Right cardiac atrium (tissue), 5 donors: ENCODE data around the gene PRKAB1. TPM values are rescaled to one million over a fixed set of nuclear protein-coding genes. Genes with fewer than 3 reads are reported as not detected.

Source experiments
- ATAC-seq, 2 donors: fragments of 200-7000 bp; cut with Tn5 transposase; one replicate each; pipeline versions ENCODE4 v1.8.0 to v1.9.1; 2020; ENCODE audit warnings: moderate library complexity in 2 of 2, mild to moderate bottlenecking in 1 of 2
- DNase-seq, 3 donors: peaks; one replicate each; pipeline ENCODE4 v3.0.0-alpha.2; 2020
- H3K27ac ChIP-seq: one replicate; pipeline ENCODE4 v1.5.1; 2013; ENCODE audit warnings: mild to moderate bottlenecking, low read length, control low read depth, moderate library complexity
- H3K27me3 ChIP-seq: one replicate; pipeline ENCODE4 v1.6.1; 2013; ENCODE audit not compliant: control insufficient read depth, insufficient read depth
- H3K4me1 ChIP-seq: one replicate; pipeline ENCODE4 v1.6.1; 2013; ENCODE audit warnings: low read length; ENCODE audit not compliant: control insufficient read depth, insufficient read depth
- H3K4me3 ChIP-seq: one replicate; pipeline ENCODE4 v1.5.1; 2013; ENCODE audit warnings: low read length, control low read depth
- H3K9me3 ChIP-seq: one replicate; pipeline ENCODE4 v1.6.1; 2013; ENCODE audit warnings: low read length; ENCODE audit not compliant: control insufficient read depth
- WGBS: extraction: QIAGEN DNeasy Blood & Tissue Kit; methylation state at CpG from one replicate; pipeline ENCODE4 v1.1.7; 2013; 5-methylcytosine and 5-hydroxymethylcytosine counted together
- intact Hi-C, 4 donors: fragments of 100-400 bp; cut with DNase I; formaldehyde crosslinking; loops; one replicate each; pipeline versions ENCODE4 v1.11.0 to v1.14.0; 2022 to 2023
- polyA plus RNA-seq: library from polyadenylated mRNA; stranded (reverse); fragments of 200-250 nt; gene quantifications from one replicate; pipeline ENCODE4 v1.2.3, GENCODE V29; 2013
- total RNA-seq, 4 donors: library from RNA; stranded (reverse); fragmentation: NEBNext Ultra II Directional; extraction: Animal tissue kit (Norgen Biotek cat#: 25700); gene quantifications; one replicate each; pipeline ENCODE4 v1.2.1, GENCODE V29; 2021
- donor health status: healthy with polysubstance abuse.
- donor health status: DM: no; HTN: yes; CAD: no.
- donor health status: DM: no; HTN: no; CAD: no.
- donor health status: DM: no; HTN: yes; CAD: no; lungs with severe emphysema.
- donor health status: DM: yes; HTN: yes; CAD: no.

The PRKAB1 gene
- total and polyA plus RNA-seq, 5 donors = 9.8 to 16.3 (median 13.0) TPM

- Histone ChIP-seq H3K27me3 (no peaks in the 10 kb centered on the region), H3K4me1 (peaks cover 7% of the 10 kb centered on the region), H3K9me3 (no peaks in the 10 kb centered on the region), H3K4me3 (no peak overlapping the region), H3K27ac (no peak overlapping the region)
- 86% methylated on average over 4 of the region's 4 CpGs for WGBS
- ATAC-seq = no peak
- no peak for DNase-seq
- intact Hi-C loops = loop anchor here in 1 of 4 donors (2.0 kb wide), 1 partner anchor 54 kb away; no protein-coding TSS in a partner anchor
Observed at GRCh38 chr12:119674560-119674959, 6.6 kb downstream of the PRKAB1 start.

DNA sequence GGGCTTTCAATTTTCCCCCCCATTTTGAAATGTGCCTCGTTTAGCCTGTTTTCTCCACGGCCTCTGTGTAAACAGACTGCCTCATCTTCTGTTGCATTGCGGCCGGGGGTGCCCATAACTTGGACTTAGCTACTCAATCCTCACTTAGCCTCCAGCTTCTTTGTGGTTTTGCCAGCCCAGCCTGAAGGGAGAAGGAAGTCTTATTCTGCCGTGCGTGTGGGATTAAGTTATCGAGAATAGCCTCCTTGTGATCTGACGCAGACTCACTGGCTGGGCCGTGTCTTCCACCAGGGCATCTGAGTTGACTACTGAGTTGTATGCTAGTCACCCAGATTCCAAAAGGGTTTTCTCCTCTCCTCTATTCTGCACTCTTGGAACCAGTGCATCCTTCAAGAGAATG lies 8.1 kb downstream of the PRKAB1 start:
- no peaks in the 10 kb centered on the region for H3K27me3 ChIP-seq
- ATAC-seq (no peak), DNase-seq (no peak)
- intact Hi-C loops = no loop called here
- WGBS = 87% methylated on average over 9 of the region's 9 CpGs
- H3K9me3 ChIP-seq = no peaks in the 10 kb centered on the region
- H3K27ac ChIP-seq = no peak overlapping the region
- H3K4me3 ChIP-seq = no peak overlapping the region
- peaks cover 5% of the 10 kb centered on the region for H3K4me1 ChIP-seq

DNA sequence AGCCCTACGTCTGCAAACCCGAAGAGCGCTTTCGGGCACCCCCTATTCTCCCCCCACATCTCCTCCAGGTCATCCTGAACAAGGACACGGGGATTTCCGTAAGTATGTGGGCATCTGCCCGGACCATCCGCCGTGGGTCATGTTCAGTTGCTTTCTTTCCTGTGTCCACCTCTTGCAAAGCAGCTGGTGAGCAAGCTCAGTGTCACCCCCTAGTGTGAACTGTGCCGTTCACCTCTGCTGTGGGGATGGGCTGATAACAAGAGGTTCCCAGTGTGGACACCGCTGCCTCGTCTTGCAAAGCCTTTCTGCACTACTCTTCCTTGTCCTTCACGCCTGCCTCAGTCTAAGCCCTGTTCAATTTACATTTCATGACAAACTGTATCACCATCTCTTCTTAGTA lies 8.6 kb downstream of the PRKAB1 start:
- intact Hi-C loops = no loop called here
- Histone ChIP-seq H3K4me1 (peaks cover 5% of the 10 kb centered on the region), H3K27me3 (no peaks in the 10 kb centered on the region), H3K27ac (no peak overlapping the region), H3K9me3 (no peaks in the 10 kb centered on the region), H3K4me3 (no peak overlapping the region)
- DNase-seq (no peak), ATAC-seq (no peak)
- 89% methylated on average over 13 of the region's 13 CpGs for WGBS

- ATAC-seq (no peak), DNase-seq (no peak)
- H3K9me3 ChIP-seq = no peaks in the 10 kb centered on the region
- intact Hi-C loops = no loop called here
- H3K4me1 ChIP-seq = peaks cover 2% of the 10 kb centered on the region
- H3K4me3 ChIP-seq = no peak overlapping the region
- WGBS = 66% methylated on average over 7 of the region's 7 CpGs
- H3K27ac ChIP-seq = no peak overlapping the region
- H3K27me3 ChIP-seq = no peaks in the 10 kb centered on the region
Observed at GRCh38 chr12:119678459-119678858, 10.5 kb downstream of the PRKAB1 start.

GRCh38 chr12:119679081-119679480 lies 11.1 kb downstream of the PRKAB1 start:
- Histone ChIP-seq H3K27me3 (no peaks in the 10 kb centered on the region), H3K4me3 (no peak overlapping the region), H3K4me1 (peaks cover 2% of the 10 kb centered on the region), H3K27ac (no peak overlapping the region), H3K9me3 (no peaks in the 10 kb centered on the region)
- ATAC-seq (no peak), DNase-seq (no peak)
- WGBS = 92% methylated on average over 5 of the region's 5 CpGs
- intact Hi-C loops = no loop called here

DNA sequence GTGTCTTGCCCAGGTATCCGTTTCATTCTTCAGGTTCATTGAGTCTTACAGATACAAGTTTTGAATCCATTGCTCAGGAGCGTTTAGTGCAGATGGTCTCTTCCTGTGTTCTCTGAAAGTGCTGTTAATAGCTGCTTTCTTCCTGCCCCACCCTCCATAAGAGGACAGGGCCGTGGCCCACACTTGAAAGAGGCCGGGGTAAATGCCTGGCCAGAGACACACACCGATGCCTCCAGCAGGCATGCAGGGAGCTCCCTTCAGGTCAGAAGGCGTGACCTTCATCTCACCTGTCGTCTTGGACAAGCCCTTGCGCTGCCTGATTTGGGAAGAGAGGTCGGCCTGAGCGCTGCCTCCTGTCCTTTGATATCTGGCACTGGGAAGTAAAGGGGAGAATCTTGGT lies 11.6 kb downstream of the PRKAB1 start:
- Histone ChIP-seq H3K9me3 (no peaks in the 10 kb centered on the region), H3K4me3 (no peak overlapping the region), H3K4me1 (peaks cover 1% of the 10 kb centered on the region), H3K27me3 (no peaks in the 10 kb centered on the region), H3K27ac (no peak overlapping the region)
- intact Hi-C loops = no loop called here
- peak in 1 of 2 donors; percentile 43 for ATAC-seq
- 80% methylated on average over 10 of the region's 10 CpGs for WGBS
- no peak for DNase-seq

DNA sequence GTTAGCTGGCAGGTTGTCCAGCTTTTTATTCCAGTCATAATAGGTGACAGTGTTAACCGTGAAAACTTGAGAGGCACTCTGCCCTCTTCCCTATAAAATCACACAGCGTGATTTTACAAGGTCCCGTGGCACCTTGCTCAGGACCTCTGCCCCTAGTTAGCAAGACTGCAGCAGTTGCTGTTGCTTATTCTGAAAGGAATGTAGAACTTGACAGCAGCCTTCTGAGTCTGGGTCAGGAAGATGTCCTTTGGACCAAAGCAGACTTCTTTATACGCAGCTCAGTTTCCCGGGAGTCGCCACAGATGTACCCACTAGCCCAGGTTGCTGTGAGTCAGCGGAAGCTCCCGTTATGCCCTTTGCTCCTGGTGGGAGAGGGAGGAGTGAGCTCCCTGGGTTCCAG lies 13.2 kb downstream of the PRKAB1 start:
- DNase-seq (no peak), ATAC-seq (no peak)
- Histone ChIP-seq H3K9me3 (no peaks in the 10 kb centered on the region), H3K4me3 (no peak overlapping the region), H3K27me3 (no peaks in the 10 kb centered on the region), H3K4me1 (no peaks in the 10 kb centered on the region), H3K27ac (no peak overlapping the region)
- WGBS = 91% methylated on average over 8 of the region's 8 CpGs
- intact Hi-C loops = no loop called here

- intact Hi-C loops = no loop called here
- no peaks in the 10 kb centered on the region for H3K27me3 ChIP-seq
- WGBS = 85% methylated on average over 9 of the region's 9 CpGs
- H3K4me1 ChIP-seq = no peaks in the 10 kb centered on the region
- H3K9me3 ChIP-seq = no peaks in the 10 kb centered on the region
- no peak for ATAC-seq
- no peak overlapping the region for H3K27ac ChIP-seq
- H3K4me3 ChIP-seq = no peak overlapping the region
- no peak for DNase-seq
Observed at GRCh38 chr12:119681728-119682638, 14.1 kb downstream of the PRKAB1 start.

DNA sequence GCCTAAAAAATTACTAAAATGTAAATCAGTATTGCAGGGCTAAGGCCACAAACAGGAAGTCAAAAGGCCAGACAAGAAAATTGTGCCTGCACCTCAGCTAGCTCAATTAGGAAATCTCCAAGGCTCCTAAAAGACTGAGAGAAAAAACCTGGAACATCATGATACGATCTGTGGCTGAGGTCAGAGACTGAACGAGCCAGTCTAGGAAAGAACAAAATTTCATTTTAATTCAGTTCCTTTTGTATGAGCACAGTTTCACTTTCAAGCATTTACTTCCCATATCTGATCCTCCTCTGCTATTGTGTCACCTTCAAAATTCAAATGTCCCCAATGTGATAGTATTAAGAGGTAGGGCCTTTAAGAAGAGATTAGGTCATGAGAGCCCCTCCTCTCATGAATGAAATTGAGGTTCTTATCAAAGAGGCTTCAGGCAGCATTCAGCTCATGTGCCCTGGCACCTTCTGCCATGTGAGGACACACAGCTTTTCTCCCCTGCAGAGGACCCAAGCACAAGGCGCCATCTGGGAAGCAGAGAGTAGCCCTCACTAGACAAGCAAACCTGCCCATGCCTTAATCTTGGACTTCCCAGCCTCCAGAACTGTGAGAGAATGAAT lies 14.8 kb downstream of the PRKAB1 start:
- H3K27me3 ChIP-seq = no peaks in the 10 kb centered on the region
- WGBS = 65% methylated on average over 3 of the region's 3 CpGs
- ATAC-seq = no peak

GRCh38 chr12:119683413-119683812 lies 15.5 kb downstream of the PRKAB1 start:
- ATAC-seq (no peak), DNase-seq (no peak)
- WGBS = 75% methylated on average over 6 of the region's 6 CpGs
- Histone ChIP-seq H3K4me1 (no peaks in the 10 kb centered on the region), H3K27me3 (no peaks in the 10 kb centered on the region), H3K4me3 (no peak overlapping the region), H3K9me3 (no peaks in the 10 kb centered on the region), H3K27ac (no peak overlapping the region)
- intact Hi-C loops = no loop called here

More for the DNA sequence above, 14.8 kb downstream of the PRKAB1 start:
- Histone ChIP-seq H3K9me3 (no peaks in the 10 kb centered on the region), H3K4me1 (no peaks in the 10 kb centered on the region), H3K27ac (no peak overlapping the region), H3K4me3 (no peak overlapping the region)
- DNase-seq = no peak
- intact Hi-C loops = no loop called here

GRCh38 chr12:119683816-119684215 lies 15.9 kb downstream of the PRKAB1 start:
- Histone ChIP-seq H3K4me1 (no peaks in the 10 kb centered on the region), H3K4me3 (no peak overlapping the region), H3K27ac (no peak overlapping the region), H3K27me3 (no peaks in the 10 kb centered on the region), H3K9me3 (no peaks in the 10 kb centered on the region)
- intact Hi-C loops = no loop called here
- DNase-seq (no peak), ATAC-seq (no peak)
- 92% methylated on average over 3 of the region's 3 CpGs for WGBS
